Inferior parietal cortex (tissue), 1 donor: ENCODE data around the gene EIPR1.
"Not testable (repeated sequence)": the region's sequence is repeated elsewhere in the genome, so short reads cannot be mapped to it uniquely, and the experiment has no call there.

Source experiments
- DNase-seq: peaks from one replicate; pipeline ENCODE4 v3.0.0-alpha.2; 2016; ENCODE audit errors: extremely low spot score

EIPR1 gene

DNA sequence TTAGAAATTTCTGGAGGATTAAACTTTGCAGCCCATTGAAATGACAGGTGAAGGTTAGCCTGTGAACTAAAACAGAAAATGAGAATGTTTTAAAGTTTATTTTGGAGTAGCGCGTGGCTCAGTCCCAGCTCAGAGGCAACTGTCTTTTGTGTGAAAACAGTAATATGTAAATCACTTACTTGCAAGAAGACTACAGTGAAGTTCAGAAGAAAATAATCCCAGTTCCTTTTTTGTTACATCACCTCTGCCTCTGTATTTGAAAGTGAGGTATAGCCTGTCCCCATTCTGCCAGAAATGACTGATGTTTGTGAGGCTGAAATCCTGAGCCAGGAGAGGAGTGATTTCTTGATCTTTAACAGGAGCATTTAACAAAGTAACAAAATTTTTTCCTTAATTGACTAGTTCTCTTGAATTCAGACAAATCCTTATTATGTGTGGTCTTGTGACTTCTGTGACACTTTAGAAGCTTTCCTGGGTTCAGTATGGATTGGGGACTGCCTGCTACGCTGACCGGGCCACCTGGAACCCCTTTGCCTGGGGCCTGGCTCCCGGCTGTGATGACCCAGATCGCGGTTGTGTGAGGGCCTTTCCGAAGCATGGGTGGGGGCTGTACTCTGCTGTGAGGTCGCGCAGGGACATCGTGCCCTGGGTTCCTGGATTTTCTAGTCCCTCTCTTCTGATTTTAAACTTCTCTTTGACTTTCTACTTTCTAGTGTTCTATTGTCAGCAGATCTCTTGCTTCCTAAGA is 26.1 kb upstream of the EIPR1 start:
- DNase-seq: no peak

- peak; percentile 80 for DNase-seq
These were observed 22.2 kb upstream of the EIPR1 start for GRCh38 chr2:3399829-3400228.

DNA sequence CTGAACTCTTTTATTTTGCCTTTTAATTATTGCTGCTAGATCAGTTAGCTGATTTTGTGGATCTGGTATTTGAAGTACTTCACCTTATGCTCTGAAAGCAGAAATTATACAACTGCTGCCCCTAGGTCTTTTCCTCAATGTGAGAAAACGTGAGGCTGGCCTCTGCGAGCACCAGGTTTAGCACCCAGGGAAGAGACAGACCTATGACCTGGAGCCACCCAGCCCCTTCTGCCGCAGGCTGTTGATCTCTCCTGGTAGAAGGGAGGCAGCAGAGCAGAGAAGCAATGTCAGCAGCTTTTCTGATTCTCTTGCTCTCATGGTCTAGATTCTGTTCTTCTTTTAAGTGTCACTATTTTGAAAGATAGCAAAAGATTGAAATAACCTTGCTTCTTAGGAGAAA is 21.8 kb upstream of the EIPR1 start:
- DNase-seq: no peak

DNA sequence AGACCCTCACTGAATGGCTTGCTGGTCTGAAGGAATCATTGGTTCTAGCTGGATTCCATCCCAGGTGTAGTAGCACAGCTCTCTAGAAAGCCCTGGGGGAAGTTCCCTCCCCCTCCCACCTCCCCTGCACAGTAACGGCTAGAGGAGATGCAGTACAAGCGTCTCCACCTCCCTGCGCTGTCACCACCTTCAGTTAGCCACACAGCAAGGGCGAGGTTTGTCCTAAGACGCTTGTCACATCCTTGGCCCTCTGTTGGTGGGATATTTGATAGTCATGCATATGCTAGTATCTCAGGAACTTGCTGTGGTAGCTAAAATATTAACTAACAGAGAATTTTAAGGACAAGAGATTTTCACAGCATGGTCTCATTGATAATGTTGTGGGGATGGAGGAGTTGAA is 21.2 kb upstream of the EIPR1 start:
- no peak for DNase-seq

DNA sequence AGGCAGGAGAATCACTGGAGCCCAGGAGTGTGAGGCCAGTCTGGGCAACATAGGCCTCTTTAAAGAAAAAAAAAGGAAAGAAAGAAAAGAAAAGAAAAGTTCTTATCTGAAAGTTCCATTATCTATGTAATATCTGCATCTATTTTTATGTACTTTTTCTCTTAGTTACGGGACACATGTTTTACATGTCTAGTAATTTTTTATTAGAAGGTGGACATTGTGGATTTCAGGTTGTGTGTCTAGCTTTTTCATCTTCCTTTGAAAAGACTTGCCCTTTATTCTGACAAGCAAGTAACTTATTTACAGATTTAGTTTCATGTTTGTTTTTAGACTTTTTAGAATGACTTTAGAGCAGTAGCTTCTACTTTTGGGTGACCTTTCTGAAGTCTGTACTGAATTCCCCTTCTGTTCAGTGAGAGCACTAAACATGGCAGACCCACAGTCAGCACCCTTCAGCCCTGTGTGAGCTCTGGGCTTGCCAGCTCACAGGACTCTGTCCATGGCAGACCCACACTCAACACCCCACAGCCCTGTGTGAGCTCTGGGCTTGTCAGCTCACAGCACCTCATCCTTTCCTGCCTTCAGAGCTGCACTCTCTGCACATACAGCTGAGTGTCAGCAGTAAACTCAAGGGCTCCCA is 19.4 kb upstream of the EIPR1 start:
- DNase-seq: no peak

GRCh38 chr2:3392216-3392615 is 14.6 kb upstream of the EIPR1 start:
- DNase-seq: no peak

DNA sequence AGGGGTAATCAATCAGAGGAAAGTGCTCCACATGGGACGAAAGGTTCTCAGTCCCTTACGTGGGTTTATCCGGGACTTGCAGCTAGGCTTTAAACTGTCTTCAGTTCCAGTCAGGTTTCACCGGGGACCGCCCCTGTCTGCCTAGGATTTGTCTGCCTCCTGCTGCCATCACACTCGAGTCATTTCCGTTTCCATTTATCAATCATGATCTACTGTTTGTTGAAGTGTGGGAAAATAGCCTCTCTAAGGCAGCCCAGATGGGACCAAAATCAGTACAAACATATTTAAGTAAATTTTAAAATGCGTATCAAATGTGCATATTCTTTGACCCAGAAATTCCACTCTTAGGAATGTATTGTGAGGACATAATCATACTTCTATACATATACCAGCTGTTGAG is 12.4 kb upstream of the EIPR1 start:
- DNase-seq: no peak

DNA sequence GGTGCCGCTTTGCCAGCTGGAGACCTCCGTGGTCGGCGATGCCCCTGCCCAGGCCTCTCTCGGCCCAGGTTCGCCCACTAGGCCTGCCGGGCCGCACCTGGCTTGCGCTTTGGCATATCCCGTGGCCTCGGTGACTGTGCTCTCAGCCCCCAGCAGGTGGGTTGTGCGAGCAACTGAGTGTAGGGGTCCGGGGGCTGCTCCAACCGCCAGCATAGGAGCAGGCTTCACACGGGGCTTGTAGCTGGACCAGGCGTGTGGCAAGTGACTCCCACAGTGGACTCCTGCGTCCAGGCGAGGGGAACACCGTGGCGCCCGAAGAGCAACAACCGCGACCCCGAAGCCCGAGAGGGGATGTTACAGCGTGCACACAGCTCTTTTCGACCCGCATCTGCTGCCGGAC is 11.6 kb upstream of the EIPR1 start:
- no peak for DNase-seq

- DNase-seq: no peak
These were observed 10.8 kb upstream of the EIPR1 start for GRCh38 chr2:3388412-3388738.

- DNase-seq: no peak
These were observed 10.2 kb upstream of the EIPR1 start for GRCh38 chr2:3387644-3388411.

GRCh38 chr2:3387011-3387410 is 9.4 kb upstream of the EIPR1 start:
- no peak for DNase-seq

GRCh38 chr2:3386448-3386958 is 8.9 kb upstream of the EIPR1 start:
- DNase-seq: no peak

DNA sequence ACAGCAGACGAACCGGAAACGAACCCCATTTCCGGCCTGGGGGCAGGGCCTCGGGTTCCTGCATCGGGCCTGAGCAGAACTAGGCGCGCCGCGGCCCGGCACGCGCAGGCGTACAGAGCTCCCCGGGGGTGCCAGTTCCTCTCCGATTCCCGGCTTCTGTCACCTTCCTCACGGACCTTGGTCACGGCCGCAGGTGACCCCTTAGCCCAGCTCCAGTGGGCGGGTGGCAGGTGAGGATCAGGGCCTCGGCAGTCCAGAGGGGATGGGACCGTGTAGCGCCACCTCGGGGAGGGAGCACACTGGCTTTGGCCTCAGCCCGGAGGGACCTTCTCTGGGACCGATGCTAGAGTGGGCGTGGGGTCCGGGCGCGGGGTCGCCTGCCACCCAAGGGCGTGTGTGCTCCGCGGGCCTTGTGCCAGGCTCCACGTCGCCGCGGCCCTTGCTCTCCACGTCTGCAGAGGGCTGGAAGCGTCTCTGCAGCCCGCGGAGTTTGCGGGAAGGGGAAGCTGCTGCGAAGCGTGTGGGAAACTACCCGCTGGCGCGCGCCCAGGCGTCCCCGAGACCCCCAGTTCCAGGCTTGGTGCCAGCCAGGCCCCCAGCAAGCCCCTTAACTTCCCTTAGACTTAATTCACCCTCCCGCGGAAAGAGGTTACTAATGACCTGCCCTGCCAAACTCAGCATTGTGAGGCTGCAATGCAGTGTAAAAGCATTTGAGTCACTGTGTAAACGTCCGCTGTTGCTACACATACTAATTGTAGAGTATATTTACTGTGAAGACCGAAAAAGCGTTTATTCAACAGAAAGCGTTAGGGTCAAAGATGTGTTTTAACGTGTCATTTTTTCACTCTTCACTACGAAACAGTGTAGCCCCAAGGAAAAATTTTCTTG is 2.3 kb upstream of the EIPR1 start, which contains the start of gene TRAPPC12:
Gene TRAPPC12 (plus strand): TSS at position 48 of the 888 bp plus-strand sequence. CDS start 7,930 bp downstream, outside the sequence.
- peak; percentile 95 for DNase-seq

DNA sequence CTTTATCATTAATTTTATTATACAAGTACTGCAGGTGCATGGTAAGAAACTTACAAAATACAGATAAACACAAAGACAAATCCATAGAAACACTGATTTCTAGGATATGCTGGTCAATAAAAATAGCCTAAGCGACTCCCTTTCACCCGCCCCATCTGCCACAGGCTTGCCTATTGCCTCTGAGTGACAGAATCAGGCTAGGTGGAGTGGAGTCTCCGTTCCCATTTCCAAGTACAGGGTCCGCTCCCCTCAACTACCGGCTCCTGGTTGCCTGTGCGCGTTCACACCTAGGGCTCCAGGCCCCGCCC is 1.7 kb upstream of the EIPR1 start:
- no peak for DNase-seq

DNA sequence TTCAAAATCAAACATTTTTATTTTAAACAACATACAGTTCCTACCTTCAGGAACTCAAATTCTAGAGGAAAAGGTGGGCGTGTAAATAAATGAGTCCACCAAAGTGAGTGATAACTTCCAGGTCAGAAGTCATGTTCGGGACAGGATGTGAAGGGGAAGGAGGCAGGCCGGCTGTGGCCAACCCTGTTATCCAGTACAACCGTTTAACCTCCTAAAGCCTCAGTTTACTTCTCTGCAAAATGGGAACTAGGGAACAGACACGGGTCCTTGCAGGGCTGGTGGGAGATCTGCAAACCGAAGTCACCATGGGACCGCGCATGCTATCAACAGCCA is 373 bp downstream of the EIPR1 start:
- peak; percentile 27 for DNase-seq

DNA sequence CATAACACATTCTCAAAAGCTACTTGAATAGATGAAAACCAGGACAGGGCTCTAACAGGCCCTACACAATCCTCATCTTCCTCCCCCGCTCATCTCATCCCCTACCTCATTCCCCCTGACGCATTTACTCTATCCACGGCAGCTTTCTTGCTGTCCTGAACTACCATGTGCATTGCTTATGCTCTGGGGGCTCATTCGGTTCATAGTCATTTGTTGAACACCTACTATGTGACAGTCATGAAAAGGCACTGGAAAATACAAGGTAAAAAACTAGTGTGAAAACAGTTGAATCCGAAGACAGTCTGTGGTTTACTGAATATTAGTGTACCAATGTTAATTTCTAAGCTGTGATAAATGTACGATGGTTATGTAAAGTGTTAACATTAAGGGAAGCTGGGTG is 797 bp downstream of the EIPR1 start:
- DNase-seq: no peak

- not testable (repeated sequence) for DNase-seq
These were observed 8.1 kb downstream of the EIPR1 start for GRCh38 chr2:3369340-3370181.

- DNase-seq: no peak
These were observed 9.3 kb downstream of the EIPR1 start for GRCh38 chr2:3368261-3368722.

DNA sequence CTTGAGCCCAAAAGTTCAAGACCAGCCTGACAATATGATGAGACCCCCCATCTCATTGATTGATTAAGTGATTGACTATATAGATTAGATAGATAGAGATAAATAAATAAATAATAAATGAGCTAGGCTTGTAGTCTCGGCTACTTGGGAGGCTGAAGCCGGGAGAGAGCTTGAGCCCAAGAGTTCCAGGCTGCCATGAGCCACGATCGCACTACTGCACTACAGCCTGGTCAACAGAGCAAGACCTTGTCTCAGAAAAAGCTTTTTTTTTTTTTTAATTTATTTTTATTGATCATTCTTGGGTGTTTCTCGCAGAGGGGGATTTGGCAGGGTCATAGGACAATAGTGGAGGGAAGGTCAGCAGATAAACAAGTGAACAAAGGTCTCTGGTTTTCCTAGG is 12.4 kb downstream of the EIPR1 start:
- no peak for DNase-seq

DNA sequence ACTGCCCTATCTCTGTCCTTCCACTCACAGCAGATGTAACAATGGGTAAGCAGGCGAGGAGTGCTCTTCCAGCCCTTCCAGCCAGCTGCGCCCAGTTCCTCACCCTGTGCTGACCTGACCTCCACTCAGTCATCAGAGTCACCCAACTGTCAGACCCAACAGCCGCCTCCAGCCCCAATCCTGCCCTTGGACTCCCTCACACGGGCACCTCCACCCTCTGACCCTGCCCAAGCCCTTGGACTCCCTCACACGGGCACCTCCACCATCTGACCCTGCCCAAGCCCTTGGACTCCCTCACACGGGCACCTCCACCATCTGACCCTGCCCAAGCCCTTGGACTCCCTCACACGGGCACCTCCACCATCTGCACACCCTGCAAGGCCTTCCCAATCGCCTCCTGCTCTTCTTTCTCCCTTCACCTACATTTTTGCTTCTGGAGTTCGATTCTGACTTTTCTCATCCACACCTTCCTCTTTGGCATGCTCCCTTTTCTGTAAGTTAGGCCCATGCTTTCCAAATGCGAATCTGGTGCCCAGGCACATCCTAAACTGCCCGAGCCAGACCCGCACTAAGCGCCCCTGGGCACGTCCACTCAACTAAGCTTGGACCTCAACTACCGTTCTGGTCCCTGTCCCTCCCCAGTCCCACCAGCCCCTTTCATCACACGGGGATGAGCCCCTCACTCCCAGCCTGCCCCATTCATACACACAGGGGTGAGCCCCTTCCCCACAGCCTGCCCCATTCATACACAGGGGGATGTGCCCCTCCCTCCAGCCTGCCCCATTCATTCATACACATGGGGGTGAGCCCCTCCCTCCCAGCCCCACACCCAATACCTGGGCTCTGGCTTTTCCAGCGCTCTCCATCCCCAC is 15.9 kb downstream of the EIPR1 start:
- no peak for DNase-seq
